Measurements from ENCODE around the gene C22orf23. TPM values are rescaled to one million over a fixed set of nuclear protein-coding genes. Genes with fewer than 3 reads are reported as not detected.
A peak's percentile ranks its signal among the peaks of the same experiment; 100 is the strongest.
"Not testable (repeated sequence)": the region's sequence is repeated elsewhere in the genome, so short reads cannot be mapped to it uniquely, and the experiment has no call there.

C22orf23 gene
- total RNA-seq, 3 donors from 2014 or later = 0.64 TPM; not detected in 2

GRCh38 chr22:37976547-37976946, 23.1 kb upstream of the C22orf23 start:
- no peak for TF ChIP-seq POLR2A (IDR thresholded peaks at IDR 0.05)
- TF ChIP-seq CTCF (IDR thresholded peaks at IDR 0.05) = no peak
- TF ChIP-seq POLR2AphosphoS5 (IDR thresholded peaks at IDR 0.05) = no peak
- Histone ChIP-seq H3K4me3 (peak overlapping the region in 1 of 3 donors; percentile 7), H3K36me3 (no peaks in the 10 kb centered on the region), H3K4me1 (no peaks in the 10 kb centered on the region), H3K9me3 (no peaks in the 10 kb centered on the region), H3K27ac (peak overlapping the region in 1 of 2 donors; percentile 5), H3K27me3 (no peaks in the 10 kb centered on the region)
- DNase-seq (ENCODE audit: low spot score in 2 of 2) = no peak
- intact Hi-C loops (cut with DNase I; ENCODE audit: low total_unique reads) = no loop called here

- H3K4me1 ChIP-seq; H3K27me3 ChIP-seq; H3K9me3 ChIP-seq; intact Hi-C loops (cut with DNase I; ENCODE audit: low total_unique reads); H3K36me3 ChIP-seq; DNase-seq (ENCODE audit: low spot score in 2 of 2); H3K4me3 ChIP-seq: not testable (repeated sequence)
- peak overlapping the region in 1 of 2 donors; percentile 5 for H3K27ac ChIP-seq
Measured at GRCh38 chr22:37976022-37976421, 22.6 kb upstream of the C22orf23 start.

DNA sequence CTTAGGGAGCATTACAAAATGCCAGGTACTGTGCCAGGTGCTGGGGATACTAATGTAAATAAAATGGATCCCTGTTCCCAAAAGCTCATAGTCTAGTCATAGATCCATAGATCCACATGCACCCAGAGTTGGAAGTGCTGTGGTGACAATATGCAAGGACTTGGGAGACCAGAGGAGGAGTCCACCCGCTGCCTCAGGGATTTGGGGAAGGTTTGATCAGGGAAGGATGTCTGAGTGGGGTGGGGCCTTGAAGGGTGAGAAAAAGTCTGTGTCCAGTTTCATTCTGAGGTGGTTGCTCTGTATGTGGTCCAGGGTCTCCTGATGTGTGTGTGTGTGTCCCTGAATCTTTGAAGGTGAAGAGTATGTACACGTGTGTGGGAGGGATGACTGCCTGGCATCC, 21.8 kb upstream of the C22orf23 start:
- Histone ChIP-seq H3K27me3 (no peaks in the 10 kb centered on the region), H3K4me3 (no peak overlapping the region), H3K9me3 (no peaks in the 10 kb centered on the region), H3K36me3 (no peaks in the 10 kb centered on the region), H3K4me1 (no peaks in the 10 kb centered on the region), H3K27ac (no peak overlapping the region)
- intact Hi-C loops (cut with DNase I; ENCODE audit: low total_unique reads) = no loop called here
- TF ChIP-seq CTCF (IDR thresholded peaks at IDR 0.05) (no peak), POLR2A (IDR thresholded peaks at IDR 0.05) (no peak), POLR2AphosphoS5 (IDR thresholded peaks at IDR 0.05) (no peak)
- DNase-seq (ENCODE audit: low spot score in 2 of 2) = no peak

DNA sequence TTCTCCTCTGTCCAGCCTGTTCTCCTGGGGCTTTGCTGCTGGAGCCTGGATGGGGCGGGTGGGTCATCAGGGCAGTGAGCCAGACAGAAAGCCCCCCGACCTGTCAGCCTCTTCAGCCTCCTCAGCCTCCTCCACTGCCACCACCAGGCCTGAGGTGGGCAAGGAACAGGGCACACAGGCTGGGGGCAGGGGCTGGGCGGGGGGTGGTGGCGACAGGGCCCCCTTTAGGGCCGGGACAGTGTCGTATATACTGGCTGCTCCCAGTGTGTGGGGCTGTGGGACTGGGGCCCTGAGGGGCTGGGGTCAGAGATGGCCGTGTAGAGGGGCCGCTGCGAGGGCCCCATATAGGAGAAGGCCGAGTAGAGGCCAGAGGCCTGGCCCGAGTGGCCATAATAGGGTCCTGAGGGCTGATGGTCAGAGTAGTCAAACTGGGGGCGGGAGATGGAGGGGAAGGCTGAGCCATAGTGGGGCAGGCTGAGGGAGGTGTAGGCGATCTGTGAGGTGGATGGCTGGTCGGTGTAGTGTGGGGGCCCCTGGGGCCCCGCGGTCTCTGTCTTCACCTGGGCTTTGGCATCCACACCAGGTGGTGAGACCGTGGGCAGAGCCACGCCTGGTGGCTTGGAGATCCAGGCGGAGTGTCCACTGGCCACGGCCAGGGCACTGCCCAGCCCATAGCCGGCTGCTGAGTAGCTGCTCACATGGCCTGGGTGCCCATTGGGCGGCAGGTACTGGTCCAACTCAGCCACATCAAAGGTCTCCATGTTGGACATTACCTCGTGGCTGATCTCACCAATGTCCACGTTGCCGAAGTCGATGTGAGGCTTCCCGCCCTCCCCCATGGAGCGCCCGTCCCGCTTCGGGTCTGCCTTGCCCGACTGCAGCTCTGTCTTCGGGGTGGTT, 20.1 kb upstream of the C22orf23 start:
- Histone ChIP-seq H3K36me3 (no peaks in the 10 kb centered on the region), H3K27ac (peak overlapping the region; percentile 21 to 48)

GRCh38 chr22:37972527-37972926, 19.1 kb upstream of the C22orf23 start:
- H3K9me3 ChIP-seq = no peaks in the 10 kb centered on the region
- DNase-seq (ENCODE audit: low spot score in 2 of 2) = no peak
- H3K27ac ChIP-seq = peak overlapping the region in 1 of 2 donors; percentile 48
- no peaks in the 10 kb centered on the region for H3K36me3 ChIP-seq
- H3K4me3 ChIP-seq = no peak overlapping the region
- no peaks in the 10 kb centered on the region for H3K27me3 ChIP-seq
- H3K4me1 ChIP-seq = no peaks in the 10 kb centered on the region
- intact Hi-C loops (cut with DNase I; ENCODE audit: low total_unique reads) = no loop called here
- TF ChIP-seq CTCF (IDR thresholded peaks at IDR 0.05) (no peak), POLR2AphosphoS5 (IDR thresholded peaks at IDR 0.05) (no peak), POLR2A (IDR thresholded peaks at IDR 0.05) (no peak)

More for the DNA sequence above, 20.1 kb upstream of the C22orf23 start:
- DNase-seq (ENCODE audit: low spot score in 2 of 2) = no peak
- TF ChIP-seq POLR2A (IDR thresholded peaks at IDR 0.05) = no peak
- no peak for TF ChIP-seq CTCF (IDR thresholded peaks at IDR 0.05)
- TF ChIP-seq POLR2AphosphoS5 (IDR thresholded peaks at IDR 0.05) = no peak
- H3K27me3 ChIP-seq = no peaks in the 10 kb centered on the region
- no peaks in the 10 kb centered on the region for H3K9me3 ChIP-seq
- intact Hi-C loops (cut with DNase I; ENCODE audit: low total_unique reads) = no loop called here
- no peaks in the 10 kb centered on the region for H3K4me1 ChIP-seq
- H3K4me3 ChIP-seq = no peak overlapping the region

Data from breast epithelium (tissue), 4 donors.